SK-N-SH treated with all-trans-retinoic acid at 6 μM for 48 hours (cell line): ENCODE data around the gene TNN.

Experiments used
- ARNTL ChIP-seq: fragments of 450-650 bp; formaldehyde crosslinking; IDR thresholded peaks from 2 replicates; pipeline ENCODE4 v1.5.0; 2020; ENCODE audit warnings: low read depth, mild to moderate bottlenecking, moderate library complexity, borderline replicate concordance
- CREB5 ChIP-seq: fragments of 250-450 bp; sonication (Bioruptor Pico); IDR thresholded peaks from 2 replicates; pipeline ENCODE4 v1.5.1; 2020; ENCODE audit warnings: low read depth, mild to moderate bottlenecking, moderate library complexity
- CSDC2 ChIP-seq: fragments of 250-450 bp; sonication (Bioruptor Pico); IDR thresholded peaks from 2 replicates; pipeline ENCODE4 v1.5.0; 2020; ENCODE audit warnings: mild to moderate bottlenecking, moderate library complexity
- CSRNP3 ChIP-seq: fragments of 250-450 bp; sonication (Bioruptor Pico); IDR thresholded peaks from 2 replicates; pipeline ENCODE4 v1.5.1; 2021; ENCODE audit warnings: mild to moderate bottlenecking, moderate library complexity
- GLIS3 ChIP-seq: fragments of 250-450 bp; sonication (Bioruptor Pico); IDR thresholded peaks from 2 replicates; pipeline ENCODE4 v1.5.0; 2020; ENCODE audit warnings: mild to moderate bottlenecking, moderate library complexity
- ISL1 ChIP-seq: fragments of 250-450 bp; sonication (Bioruptor Pico); IDR thresholded peaks from 2 replicates; pipeline ENCODE4 v2.1.2; 2022; ENCODE audit warnings: mild to moderate bottlenecking, moderate library complexity
- PATZ1 ChIP-seq: fragments of 250-450 bp; sonication (Bioruptor Pico); IDR thresholded peaks from 2 replicates; pipeline ENCODE4 v1.8.0; 2020; ENCODE audit warnings: mild to moderate bottlenecking, moderate library complexity, borderline replicate concordance
- RARB ChIP-seq: fragments of 250-450 bp; sonication (Bioruptor Pico); IDR thresholded peaks from 2 replicates; pipeline ENCODE4 v1.8.0; 2021; ENCODE audit warnings: mild to moderate bottlenecking, moderate library complexity
- SNAI2 ChIP-seq: fragments of 250-450 bp; sonication (Bioruptor Pico); IDR thresholded peaks from 2 replicates; pipeline ENCODE4 v1.5.0; 2020; ENCODE audit warnings: mild to moderate bottlenecking, moderate library complexity
- TCF4 ChIP-seq: fragments of 250-450 bp; sonication (Bioruptor Pico); IDR thresholded peaks from 2 replicates; pipeline ENCODE4 v1.8.0; 2021; ENCODE audit warnings: mild to moderate bottlenecking, moderate library complexity, borderline replicate concordance
- TSHZ2 ChIP-seq: fragments of 250-450 bp; sonication (Bioruptor Pico); IDR thresholded peaks from 2 replicates; pipeline ENCODE4 v1.5.0; 2020; ENCODE audit warnings: mild to moderate bottlenecking, moderate library complexity
- ZFP3 ChIP-seq: fragments of 250-450 bp; sonication (Bioruptor Pico); IDR thresholded peaks from 2 replicates; pipeline ENCODE4 v1.5.0; 2020; ENCODE audit warnings: mild to moderate bottlenecking, moderate library complexity
- ZNF70 ChIP-seq: fragments of 450-650 bp; formaldehyde crosslinking; IDR thresholded peaks from 2 replicates; pipeline ENCODE4 v1.5.0; 2020; ENCODE audit warnings: mild to moderate bottlenecking, moderate library complexity
- ZNF8 ChIP-seq: fragments of 450-650 bp; formaldehyde crosslinking; IDR thresholded peaks from 2 replicates; pipeline ENCODE4 v1.5.0; 2020; ENCODE audit warnings: mild to moderate bottlenecking, moderate library complexity

- TF ChIP-seq CSRNP3 (no peak), PATZ1 (no peak), CSDC2 (CRISPR knock-in tag) (no peak), ZNF70 (CRISPR knock-in tag) (no peak), RARB (no peak), CREB5 (CRISPR knock-in tag) (no peak), ZFP3 (CRISPR knock-in tag) (no peak), SNAI2 (no peak), TCF4 (CRISPR knock-in tag) (no peak), TSHZ2 (CRISPR knock-in tag) (no peak), ISL1 (no peak), ZNF8 (CRISPR knock-in tag) (no peak), GLIS3 (CRISPR knock-in tag) (no peak), ARNTL (CRISPR knock-in tag) (no peak)
Observed at GRCh38 chr1:175152006-175152652, 84.5 kb downstream of the TNN start.
